GM23338 (cell line): Measurements from ENCODE around the gene SMIM5. TPM values are rescaled to one million over a fixed set of nuclear protein-coding genes. Genes with fewer than 3 reads are reported as not detected.

Experiments used
- ATAC-seq: fragments of 200-7000 bp; cut with Tn5 transposase; 3 replicates; pipeline ENCODE4 v1.9.1; 2020
- DNase-seq: peaks from one replicate; pipeline ENCODE4 v3.0.0-alpha.2; 2015; ENCODE audit warnings: low spot score
- H2AFZ ChIP-seq: fragments of 200-600 bp; sonication (generic); 2 replicates; pipeline ENCODE4 v1.8.0; 2016; ENCODE audit warnings: antibody characterized with exemption, mild to moderate bottlenecking, moderate library complexity
- H3F3A ChIP-seq: fragments of 200-600 bp; sonication (generic); replicated peaks from 2 replicates; pipeline ENCODE4 v1.8.0; 2017; ENCODE audit warnings: antibody characterized with exemption, mixed run types, low read depth
- H3K27ac ChIP-seq: fragments of 200-600 bp; sonication (generic); 2 replicates; pipeline ENCODE4 v1.6.1; 2016; ENCODE audit warnings: low read depth
- H3K27me3 ChIP-seq: fragments of 200-600 bp; sonication (generic); 2 replicates; pipeline ENCODE4 v1.8.0; 2016; ENCODE audit warnings: mild to moderate bottlenecking, mixed run types, moderate library complexity; ENCODE audit not compliant: insufficient read depth
- H3K36me3 ChIP-seq: fragments of 200-600 bp; sonication (generic); 2 replicates; pipeline ENCODE4 v1.8.0; 2016; ENCODE audit warnings: mild to moderate bottlenecking; ENCODE audit not compliant: insufficient read depth
- H3K4me1 ChIP-seq: fragments of 200-600 bp; sonication (generic); 2 replicates; pipeline ENCODE4 v1.8.0; 2016; ENCODE audit warnings: mild to moderate bottlenecking, moderate library complexity; ENCODE audit not compliant: insufficient read depth
- H3K4me2 ChIP-seq: fragments of 200-600 bp; sonication (generic); 2 replicates; pipeline ENCODE4 v1.7.1; 2017; ENCODE audit warnings: mixed run types
- H3K4me3 ChIP-seq: fragments of 200-600 bp; sonication (generic); 2 replicates; pipeline ENCODE4 v1.6.1; 2016; ENCODE audit warnings: mixed run types
- H3K79me2 ChIP-seq: fragments of 200-600 bp; sonication (generic); replicated peaks from 2 replicates; pipeline ENCODE4 v1.8.0; 2017; ENCODE audit warnings: mild to moderate bottlenecking; ENCODE audit not compliant: insufficient read depth
- H3K9me2 ChIP-seq: fragments of 200-600 bp; sonication (generic); 2 replicates; pipeline ENCODE4 v1.8.0; 2017; ENCODE audit not compliant: insufficient read depth
- H4K20me1 ChIP-seq: fragments of 200-600 bp; sonication (generic); replicated peaks from 2 replicates; pipeline ENCODE4 v1.8.0; 2017; ENCODE audit warnings: mild to moderate bottlenecking; ENCODE audit not compliant: insufficient read depth
- H3K27ac Mint-ChIP-seq: 2 replicates; pipeline ENCODE4 v1.8.0; 2020; ENCODE audit warnings: inconsistent platforms, mild to moderate bottlenecking, moderate library complexity, mixed read lengths
- H3K27me3 Mint-ChIP-seq: 3 replicates; pipeline ENCODE4 v1.8.0; 2022; ENCODE audit warnings: low read depth, mild to moderate bottlenecking, moderate library complexity, mixed read lengths, inconsistent platforms; ENCODE audit not compliant: insufficient read depth, poor library complexity
- H3K36me3 Mint-ChIP-seq: 3 replicates; pipeline ENCODE4 v1.8.0; 2021; ENCODE audit warnings: low read depth, mild to moderate bottlenecking, inconsistent platforms, moderate library complexity, mixed read lengths
- H3K4me1 Mint-ChIP-seq: 3 replicates; pipeline ENCODE4 v1.8.0; 2020; ENCODE audit warnings: mild to moderate bottlenecking, inconsistent platforms, mixed read lengths
- H3K4me3 Mint-ChIP-seq: 3 replicates; pipeline ENCODE4 v1.8.0; 2021; ENCODE audit warnings: moderate library complexity, mild to moderate bottlenecking, inconsistent platforms, mixed read lengths
- H3K9me3 Mint-ChIP-seq: 3 replicates; pipeline ENCODE4 v1.8.0; 2020; ENCODE audit warnings: moderate library complexity, mild to moderate bottlenecking, inconsistent platforms, mixed read lengths
- CREB1 ChIP-seq: fragments of 250-450 bp; sonication (Bioruptor Pico); IDR thresholded peaks from 2 replicates; pipeline ENCODE4 v1.5.0; 2020; ENCODE audit warnings: low read depth, mild to moderate bottlenecking, moderate library complexity
- EZH2 ChIP-seq: fragments of 200-600 bp; sonication (generic); IDR thresholded peaks from one replicate; pipeline ENCODE4 v1.8.0; 2017; ENCODE audit warnings: antibody characterized with exemption, mild to moderate bottlenecking, low read depth; ENCODE audit not compliant: unreplicated experiment
- EZH2phosphoT487 ChIP-seq: fragments of 200-600 bp; sonication (generic); IDR thresholded peaks from one replicate; pipeline ENCODE4 v1.8.1; 2018; ENCODE audit warnings: antibody characterized with exemption; ENCODE audit not compliant: unreplicated experiment
- POLR2AphosphoS5 ChIP-seq: IDR thresholded peaks from 2 replicates; pipeline ENCODE4 v1.6.1; 2016; ENCODE audit warnings: antibody characterized with exemption, low read depth
- REST ChIP-seq: IDR thresholded peaks from one replicate; pipeline ENCODE4 v1.6.1; 2018; ENCODE audit warnings: antibody characterized with exemption; ENCODE audit not compliant: unreplicated experiment
- ZNF114 ChIP-seq: fragments of 250-450 bp; sonication (Bioruptor Pico); IDR thresholded peaks from 2 replicates; pipeline ENCODE4 v1.5.0; 2020; ENCODE audit warnings: mild to moderate bottlenecking, moderate library complexity
- ZNF331 ChIP-seq: fragments of 250-450 bp; sonication (Bioruptor Pico); IDR thresholded peaks from 2 replicates; pipeline ENCODE4 v1.5.0; 2020; ENCODE audit warnings: low read depth, mild to moderate bottlenecking, moderate library complexity
- ZNF462 ChIP-seq: fragments of 250-450 bp; sonication (Bioruptor Pico); IDR thresholded peaks from 2 replicates; pipeline ENCODE4 v1.5.0; 2020; ENCODE audit warnings: mild to moderate bottlenecking, moderate library complexity
- polyA plus RNA-seq: library from polyadenylated mRNA; unstranded; fragments of >200 nt; fragmentation: Nextera tagmentation; extraction: Ambion mirVana; gene quantifications from 2 replicates; pipeline ENCODE4 v1.2.1, GENCODE V29; 2016
- total RNA-seq: library from RNA; depleted of rRNA; stranded (reverse); fragments of >200 nt; shearing (Covaris generic); gene quantifications from 2 replicates; pipeline ENCODE4 v1.2.3, GENCODE V29; 2014
- TF ChIP-seq, protein P1 (sequence below), 2 experiments: fragments of 200-600 bp in 1 of 2; sonication (generic) in 1 of 2; conservative IDR thresholded peaks; 2 replicates each; pipeline versions ENCODE4 v1.5.1 to v1.6.1; 2016 to 2017; ENCODE audit warnings: antibody characterized with exemption in 2 of 2, low read depth in 2 of 2, mild to moderate bottlenecking in 2 of 2, moderate library complexity in 1 of 2
- TF ChIP-seq, protein P2 (sequence below): IDR thresholded peaks from 2 replicates; pipeline ENCODE4 v1.6.1; 2016; ENCODE audit warnings: antibody characterized with exemption

The SMIM5 gene
- total and polyA plus RNA-seq, 2 experiments from 2014 or later = 0.16 TPM; not detected in 1

DNA sequence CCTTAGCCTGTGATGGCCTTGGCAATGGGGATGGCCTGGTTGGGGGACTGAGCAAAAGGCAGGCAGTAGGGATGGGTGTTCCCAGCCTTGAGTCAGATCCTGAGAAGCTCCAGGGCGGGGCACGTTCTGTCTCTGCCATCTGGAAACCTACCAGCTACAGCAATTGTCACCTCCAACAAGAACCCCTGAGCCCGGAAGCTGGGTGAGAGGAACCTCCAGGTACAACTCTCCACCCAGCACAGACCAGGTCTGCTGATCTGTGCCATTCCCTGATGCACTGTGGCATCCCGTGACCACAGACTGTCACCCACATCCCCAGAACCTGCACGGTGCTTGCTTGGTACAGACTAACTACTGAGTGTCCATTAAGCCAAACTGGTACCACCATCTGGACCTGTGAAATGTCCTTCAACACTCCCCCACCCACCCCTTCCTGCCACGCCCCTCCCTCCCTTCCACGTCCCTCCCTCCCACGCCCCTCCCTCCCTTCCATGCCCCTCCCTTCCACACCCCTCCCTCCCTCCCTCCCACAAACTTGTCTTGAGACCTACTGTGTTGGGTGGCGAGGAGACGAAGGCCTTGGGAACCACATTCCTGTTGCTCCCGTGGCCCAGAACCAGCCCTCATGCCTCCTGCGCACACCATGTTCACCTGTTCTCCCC is 29.1 kb upstream of the SMIM5 start:
- no peak for DNase-seq
- no peak overlapping the region for H3K27ac Mint-ChIP-seq
- no peaks in the 10 kb centered on the region for H4K20me1 ChIP-seq
- no peak overlapping the region for H2AFZ ChIP-seq
- TF ChIP-seq REST (no peak), POLR2AphosphoS5 (no peak), ZNF331 (CRISPR knock-in tag) (no peak), ZNF462 (no peak), CREB1 (CRISPR knock-in tag) (no peak), EZH2 (no peak), ZNF114 (CRISPR knock-in tag) (no peak), EZH2phosphoT487 (no peak)
- TF ChIP-seq, protein P1, sequence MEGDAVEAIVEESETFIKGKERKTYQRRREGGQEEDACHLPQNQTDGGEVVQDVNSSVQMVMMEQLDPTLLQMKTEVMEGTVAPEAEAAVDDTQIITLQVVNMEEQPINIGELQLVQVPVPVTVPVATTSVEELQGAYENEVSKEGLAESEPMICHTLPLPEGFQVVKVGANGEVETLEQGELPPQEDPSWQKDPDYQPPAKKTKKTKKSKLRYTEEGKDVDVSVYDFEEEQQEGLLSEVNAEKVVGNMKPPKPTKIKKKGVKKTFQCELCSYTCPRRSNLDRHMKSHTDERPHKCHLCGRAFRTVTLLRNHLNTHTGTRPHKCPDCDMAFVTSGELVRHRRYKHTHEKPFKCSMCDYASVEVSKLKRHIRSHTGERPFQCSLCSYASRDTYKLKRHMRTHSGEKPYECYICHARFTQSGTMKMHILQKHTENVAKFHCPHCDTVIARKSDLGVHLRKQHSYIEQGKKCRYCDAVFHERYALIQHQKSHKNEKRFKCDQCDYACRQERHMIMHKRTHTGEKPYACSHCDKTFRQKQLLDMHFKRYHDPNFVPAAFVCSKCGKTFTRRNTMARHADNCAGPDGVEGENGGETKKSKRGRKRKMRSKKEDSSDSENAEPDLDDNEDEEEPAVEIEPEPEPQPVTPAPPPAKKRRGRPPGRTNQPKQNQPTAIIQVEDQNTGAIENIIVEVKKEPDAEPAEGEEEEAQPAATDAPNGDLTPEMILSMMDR (conservative IDR thresholded peaks at IDR 0.05; ENCODE audit: low read depth in 2 of 2) = no peak
- TF ChIP-seq, protein P2, sequence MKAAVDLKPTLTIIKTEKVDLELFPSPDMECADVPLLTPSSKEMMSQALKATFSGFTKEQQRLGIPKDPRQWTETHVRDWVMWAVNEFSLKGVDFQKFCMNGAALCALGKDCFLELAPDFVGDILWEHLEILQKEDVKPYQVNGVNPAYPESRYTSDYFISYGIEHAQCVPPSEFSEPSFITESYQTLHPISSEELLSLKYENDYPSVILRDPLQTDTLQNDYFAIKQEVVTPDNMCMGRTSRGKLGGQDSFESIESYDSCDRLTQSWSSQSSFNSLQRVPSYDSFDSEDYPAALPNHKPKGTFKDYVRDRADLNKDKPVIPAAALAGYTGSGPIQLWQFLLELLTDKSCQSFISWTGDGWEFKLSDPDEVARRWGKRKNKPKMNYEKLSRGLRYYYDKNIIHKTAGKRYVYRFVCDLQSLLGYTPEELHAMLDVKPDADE = no peak
- no peak overlapping the region for H3K4me2 ChIP-seq
- H3K4me1 ChIP-seq = no peaks in the 10 kb centered on the region
- no peak overlapping the region for H3K4me3 Mint-ChIP-seq
- H3K36me3 ChIP-seq = no peaks in the 10 kb centered on the region
- H3F3A ChIP-seq = no peaks in the 10 kb centered on the region
- H3K27me3 Mint-ChIP-seq = peaks cover 15% of the 10 kb centered on the region
- no peak for ATAC-seq
- no peaks in the 10 kb centered on the region for H3K9me3 Mint-ChIP-seq
- H3K36me3 Mint-ChIP-seq = no peaks in the 10 kb centered on the region; the same call in 2 of the 3 replicates
- no peaks in the 10 kb centered on the region for H3K27me3 ChIP-seq
- H3K4me3 ChIP-seq = no peak overlapping the region
- H3K9me2 ChIP-seq = no peaks in the 10 kb centered on the region
- H3K27ac ChIP-seq = no peak overlapping the region
- no peaks in the 10 kb centered on the region for H3K79me2 ChIP-seq
- H3K4me1 Mint-ChIP-seq = no peaks in the 10 kb centered on the region
